Prostate gland (tissue), 2 donors: ENCODE results near the gene ZNF423. TPM values are rescaled to one million over a fixed set of nuclear protein-coding genes. Genes with fewer than 3 reads are reported as not detected.

Source experiments
- DNase-seq: peaks from one replicate; pipeline ENCODE4 v3.0.0-alpha.2; 2019; ENCODE audit warnings: low spot score
- H3K27ac ChIP-seq, 2 donors: fragments of 200-600 bp; sonication (generic); 2 replicates each; pipeline ENCODE4 v1.5.1; 2017 to 2019
- H3K27me3 ChIP-seq: fragments of 200-600 bp; sonication (generic); replicated peaks from 2 replicates; pipeline ENCODE4 v1.5.1; 2019; ENCODE audit not compliant: insufficient read depth
- H3K36me3 ChIP-seq, 2 donors: fragments of 200-600 bp; sonication (generic); 1 replicate in 1 of 2; 2 replicates in 1 of 2; pipeline versions ENCODE4 v1.5.1 to v1.8.1; 2017 to 2019
- H3K4me1 ChIP-seq: fragments of 200-600 bp; sonication (generic); replicated peaks from 2 replicates; pipeline ENCODE4 v1.5.1; 2019
- H3K4me3 ChIP-seq, 2 donors: fragments of 200-600 bp; sonication (generic); 2 replicates each; pipeline ENCODE4 v1.5.1; 2017 to 2019
- H3K9me3 ChIP-seq: fragments of 200-600 bp; sonication (generic); 2 replicates; pipeline ENCODE4 v1.5.1; 2017
- POLR2A ChIP-seq: fragments of 450-650 bp; IDR thresholded peaks from one replicate; pipeline ENCODE4 v1.6.1; 2016; ENCODE audit warnings: antibody characterized with exemption, mild to moderate bottlenecking
- POLR2AphosphoS5 ChIP-seq: sonication (generic); formaldehyde crosslinking; IDR thresholded peaks from one replicate; pipeline ENCODE4 v1.6.1; 2017; ENCODE audit warnings: antibody characterized with exemption
- WGBS: methylation state at CpG from one replicate; pipeline ENCODE4 v1.1.5; 2018; 5-methylcytosine and 5-hydroxymethylcytosine counted together
- intact Hi-C: fragments of 100-400 bp; cut with DNase I; formaldehyde crosslinking; loops from one replicate; pipeline ENCODE4 v1.14.2; 2022
- total RNA-seq, 2 donors: library from RNA; depleted of rRNA; stranded (reverse); fragments of >200 nt; gene quantifications; one replicate each; pipeline ENCODE4 v1.1.0, GENCODE V29; 2016
- TF ChIP-seq, protein P1 (sequence below), 4 experiments: fragments of 200-600 bp in 2 of 4; fragments of 450-650 bp in 2 of 4; sonication (generic) in 2 of 4; IDR thresholded peaks; 1 replicate in 3 of 4; 2 replicates in 1 of 4; pipeline ENCODE4 v1.5.1; 2016 to 2019; ENCODE audit warnings: antibody characterized with exemption in 4 of 4, mild to moderate bottlenecking in 2 of 4, moderate library complexity in 2 of 4

The ZNF423 gene
- total RNA-seq, 2 donors from 2014 or later: 6.1 to 22.7 TPM

GRCh38 chr16:49587511-49587910 lies 268.4 kb downstream of the ZNF423 start:
- Histone ChIP-seq H3K9me3 (no peaks in the 10 kb centered on the region), H3K4me3 (no peak overlapping the region), H3K27me3 (no peaks in the 10 kb centered on the region), H3K4me1 (no peaks in the 10 kb centered on the region), H3K36me3 (no peaks in the 10 kb centered on the region), H3K27ac (no peak overlapping the region)
- DNase-seq: no peak
- 93% methylated on average over 1 of the region's 1 CpG for WGBS
- no peak for TF ChIP-seq POLR2AphosphoS5
- TF ChIP-seq POLR2A: no peak
- TF ChIP-seq, protein P1, sequence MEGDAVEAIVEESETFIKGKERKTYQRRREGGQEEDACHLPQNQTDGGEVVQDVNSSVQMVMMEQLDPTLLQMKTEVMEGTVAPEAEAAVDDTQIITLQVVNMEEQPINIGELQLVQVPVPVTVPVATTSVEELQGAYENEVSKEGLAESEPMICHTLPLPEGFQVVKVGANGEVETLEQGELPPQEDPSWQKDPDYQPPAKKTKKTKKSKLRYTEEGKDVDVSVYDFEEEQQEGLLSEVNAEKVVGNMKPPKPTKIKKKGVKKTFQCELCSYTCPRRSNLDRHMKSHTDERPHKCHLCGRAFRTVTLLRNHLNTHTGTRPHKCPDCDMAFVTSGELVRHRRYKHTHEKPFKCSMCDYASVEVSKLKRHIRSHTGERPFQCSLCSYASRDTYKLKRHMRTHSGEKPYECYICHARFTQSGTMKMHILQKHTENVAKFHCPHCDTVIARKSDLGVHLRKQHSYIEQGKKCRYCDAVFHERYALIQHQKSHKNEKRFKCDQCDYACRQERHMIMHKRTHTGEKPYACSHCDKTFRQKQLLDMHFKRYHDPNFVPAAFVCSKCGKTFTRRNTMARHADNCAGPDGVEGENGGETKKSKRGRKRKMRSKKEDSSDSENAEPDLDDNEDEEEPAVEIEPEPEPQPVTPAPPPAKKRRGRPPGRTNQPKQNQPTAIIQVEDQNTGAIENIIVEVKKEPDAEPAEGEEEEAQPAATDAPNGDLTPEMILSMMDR (IDR thresholded peaks at IDR 0.05): no peak
- intact Hi-C loops: no loop called here

- Histone ChIP-seq H3K27me3 (no peaks in the 10 kb centered on the region), H3K27ac (no peak overlapping the region), H3K4me1 (no peaks in the 10 kb centered on the region), H3K9me3 (no peaks in the 10 kb centered on the region), H3K4me3 (no peak overlapping the region), H3K36me3 (no peaks in the 10 kb centered on the region)
- no peak for DNase-seq
- intact Hi-C loops: no loop called here
- WGBS: 61% methylated on average over 28 of the region's 28 CpGs
- TF ChIP-seq POLR2A (no peak), POLR2AphosphoS5 (no peak)
- TF ChIP-seq, protein P1 (IDR thresholded peaks at IDR 0.05): no peak
Measured at GRCh38 chr16:49586466-49587450, 269.2 kb downstream of the ZNF423 start.

GRCh38 chr16:49585143-49585832 lies 270.6 kb downstream of the ZNF423 start:
- no peaks in the 10 kb centered on the region for H3K27me3 ChIP-seq
- H3K36me3 ChIP-seq: no peaks in the 10 kb centered on the region
- no peak for DNase-seq
- no peak overlapping the region for H3K4me3 ChIP-seq
- H3K9me3 ChIP-seq: no peaks in the 10 kb centered on the region
- 91% methylated on average over 11 of the region's 11 CpGs for WGBS
- no peaks in the 10 kb centered on the region for H3K4me1 ChIP-seq
- intact Hi-C loops: no loop called here
- H3K27ac ChIP-seq: no peak overlapping the region
- TF ChIP-seq, protein P1 (IDR thresholded peaks at IDR 0.05): no peak
- TF ChIP-seq POLR2A (no peak), POLR2AphosphoS5 (no peak)

- Histone ChIP-seq H3K4me3 (no peak overlapping the region), H3K36me3 (no peaks in the 10 kb centered on the region), H3K9me3 (no peaks in the 10 kb centered on the region), H3K27ac (no peak overlapping the region), H3K4me1 (no peaks in the 10 kb centered on the region), H3K27me3 (no peaks in the 10 kb centered on the region)
- TF ChIP-seq, protein P1 (IDR thresholded peaks at IDR 0.05): no peak
- TF ChIP-seq POLR2A: no peak
- no peak for TF ChIP-seq POLR2AphosphoS5
- 77% methylated on average over 3 of the region's 3 CpGs for WGBS
- intact Hi-C loops: no loop called here
- DNase-seq: no peak
Measured at GRCh38 chr16:49583911-49584310, 272.0 kb downstream of the ZNF423 start.
